ENCODE measurements around the gene CSTA.

Gene CSTA, protein sequence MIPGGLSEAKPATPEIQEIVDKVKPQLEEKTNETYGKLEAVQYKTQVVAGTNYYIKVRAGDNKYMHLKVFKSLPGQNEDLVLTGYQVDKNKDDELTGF

DNA sequence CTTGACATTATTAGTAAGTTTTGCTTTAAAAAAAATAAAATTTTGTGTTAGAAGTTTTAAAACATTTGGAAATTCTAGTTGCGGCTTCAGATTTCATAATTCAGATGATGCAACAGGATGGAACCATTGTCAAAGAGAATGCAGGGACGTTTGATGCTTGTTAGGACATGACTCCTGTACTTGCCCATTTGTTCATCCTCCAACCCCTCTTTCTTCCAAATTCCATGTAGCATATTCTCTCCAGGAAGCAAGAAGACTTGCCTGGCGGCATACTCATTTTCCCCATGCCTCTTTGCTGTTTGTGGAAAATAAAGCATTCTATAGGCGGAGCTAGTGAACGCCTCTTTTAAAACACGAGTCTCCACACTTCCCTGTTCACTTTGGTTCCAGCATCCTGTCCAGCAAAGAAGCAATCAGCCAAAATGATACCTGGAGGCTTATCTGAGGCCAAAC lies at the start of gene CSTA:
CSTA (plus strand) TSS at position 378 of the 453 bp plus-strand sequence; CDS start at position 423, 45 bp downstream.
- no peak for DNase-seq

DNA sequence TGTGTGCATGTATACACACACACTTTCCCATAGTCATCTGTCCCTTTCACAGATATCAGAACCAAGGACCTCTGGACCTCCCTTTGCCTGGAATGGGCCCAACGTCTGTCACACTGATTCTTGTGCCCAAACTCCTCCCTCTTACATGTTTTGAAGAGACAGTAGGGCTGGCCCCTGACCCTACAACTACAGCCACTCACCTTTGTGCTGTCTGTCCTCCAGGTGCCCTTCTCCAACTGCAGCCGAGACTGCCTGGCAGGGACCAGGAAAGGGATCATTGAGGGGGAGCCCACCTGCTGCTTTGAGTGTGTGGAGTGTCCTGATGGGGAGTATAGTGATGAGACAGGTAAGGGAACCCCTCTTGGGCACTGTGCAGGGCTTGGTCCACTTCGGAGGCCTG lies 43.2 kb upstream of the CSTA start:
- DNase-seq = no peak

DNA sequence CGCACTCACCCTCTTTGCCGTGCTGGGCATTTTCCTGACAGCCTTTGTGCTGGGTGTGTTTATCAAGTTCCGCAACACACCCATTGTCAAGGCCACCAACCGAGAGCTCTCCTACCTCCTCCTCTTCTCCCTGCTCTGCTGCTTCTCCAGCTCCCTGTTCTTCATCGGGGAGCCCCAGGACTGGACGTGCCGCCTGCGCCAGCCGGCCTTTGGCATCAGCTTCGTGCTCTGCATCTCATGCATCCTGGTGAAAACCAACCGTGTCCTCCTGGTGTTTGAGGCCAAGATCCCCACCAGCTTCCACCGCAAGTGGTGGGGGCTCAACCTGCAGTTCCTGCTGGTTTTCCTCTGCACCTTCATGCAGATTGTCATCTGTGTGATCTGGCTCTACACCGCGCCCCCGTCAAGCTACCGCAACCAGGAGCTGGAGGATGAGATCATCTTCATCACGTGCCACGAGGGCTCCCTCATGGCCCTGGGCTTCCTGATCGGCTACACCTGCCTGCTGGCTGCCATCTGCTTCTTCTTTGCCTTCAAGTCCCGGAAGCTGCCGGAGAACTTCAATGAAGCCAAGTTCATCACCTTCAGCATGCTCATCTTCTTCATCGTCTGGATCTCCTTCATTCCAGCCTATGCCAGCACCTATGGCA lies 41.1 kb upstream of the CSTA start:
- no peak for DNase-seq

DNA sequence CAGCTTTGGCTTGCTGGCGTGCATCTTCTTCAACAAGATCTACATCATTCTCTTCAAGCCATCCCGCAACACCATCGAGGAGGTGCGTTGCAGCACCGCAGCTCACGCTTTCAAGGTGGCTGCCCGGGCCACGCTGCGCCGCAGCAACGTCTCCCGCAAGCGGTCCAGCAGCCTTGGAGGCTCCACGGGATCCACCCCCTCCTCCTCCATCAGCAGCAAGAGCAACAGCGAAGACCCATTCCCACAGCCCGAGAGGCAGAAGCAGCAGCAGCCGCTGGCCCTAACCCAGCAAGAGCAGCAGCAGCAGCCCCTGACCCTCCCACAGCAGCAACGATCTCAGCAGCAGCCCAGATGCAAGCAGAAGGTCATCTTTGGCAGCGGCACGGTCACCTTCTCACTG lies 40.6 kb upstream of the CSTA start:
- DNase-seq = no peak

DNA sequence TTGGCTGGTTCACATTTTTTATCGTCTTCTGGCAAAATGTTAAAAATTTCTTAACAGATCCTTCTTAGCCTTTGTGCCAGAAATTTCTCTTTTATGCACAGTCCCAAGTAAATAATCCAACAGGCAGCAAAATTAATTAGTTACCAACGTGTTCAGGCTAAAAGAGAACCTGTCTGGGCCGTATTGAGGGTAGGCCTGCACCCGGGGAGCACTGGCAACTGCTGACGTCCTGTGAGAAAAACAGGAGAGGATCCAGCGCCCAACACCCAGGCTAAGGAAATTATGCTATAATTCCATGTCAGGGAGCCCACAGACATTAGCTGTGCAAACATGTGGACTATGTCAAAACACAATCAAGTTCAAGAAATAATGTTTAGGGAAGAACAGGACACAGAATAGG lies 30.7 kb upstream of the CSTA start:
- DNase-seq = no peak

DNA sequence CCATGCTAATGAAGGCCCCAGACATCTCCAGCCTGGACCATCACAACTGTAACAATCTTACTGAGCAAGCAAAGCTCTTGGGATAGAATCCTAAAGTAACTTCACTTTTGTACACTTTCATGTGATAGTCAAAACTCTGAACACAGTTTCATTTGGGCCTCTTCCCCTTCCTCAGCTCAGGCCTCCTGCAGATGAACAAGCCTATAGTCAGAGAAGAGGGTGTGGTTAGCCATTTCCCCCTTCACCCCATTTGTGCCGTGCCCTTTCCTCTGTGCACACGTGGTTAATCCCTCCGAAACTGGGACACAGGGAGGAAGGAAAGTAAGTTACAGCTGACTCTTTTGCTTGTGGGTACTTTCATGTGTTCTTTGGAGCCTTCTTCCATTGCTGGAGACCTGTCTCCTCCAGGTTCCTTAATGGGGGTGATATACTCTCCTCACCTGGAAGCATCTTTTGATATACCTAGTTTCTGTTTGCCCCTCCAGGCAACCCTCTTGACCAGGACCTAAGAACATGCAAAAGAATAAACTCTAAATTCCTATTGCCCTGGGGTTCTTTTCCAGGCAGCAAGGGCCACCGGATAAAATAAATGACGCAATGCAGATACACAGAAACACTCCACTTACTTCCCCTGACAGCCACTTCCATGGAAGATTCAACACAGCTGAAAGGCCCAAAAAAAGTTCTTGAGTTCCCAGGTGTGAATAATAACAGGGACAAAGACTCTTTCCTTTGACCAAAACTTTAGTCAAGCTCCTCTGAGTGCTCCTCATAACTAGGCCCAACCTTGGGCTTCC lies 29.6 kb upstream of the CSTA start:
- DNase-seq = no peak

DNA sequence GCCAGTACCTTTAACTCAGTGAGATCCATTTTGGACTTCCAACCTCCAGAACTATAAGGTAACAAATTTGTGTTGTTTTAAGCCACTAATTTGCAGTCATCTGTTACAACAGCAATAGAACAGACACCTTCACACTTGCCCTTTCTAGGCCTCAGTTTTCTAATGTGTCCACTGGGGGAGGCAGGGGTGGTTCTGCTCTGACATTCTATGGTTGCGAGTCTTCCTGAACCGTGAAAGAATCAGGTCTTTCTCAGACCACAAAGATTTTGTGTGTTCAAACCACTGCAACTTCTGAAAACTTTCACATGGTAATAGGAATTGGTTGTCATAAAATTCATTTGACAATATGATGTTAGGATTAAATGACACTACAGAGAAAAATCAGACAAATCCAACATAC lies 26.8 kb upstream of the CSTA start:
- no peak for DNase-seq

DNA sequence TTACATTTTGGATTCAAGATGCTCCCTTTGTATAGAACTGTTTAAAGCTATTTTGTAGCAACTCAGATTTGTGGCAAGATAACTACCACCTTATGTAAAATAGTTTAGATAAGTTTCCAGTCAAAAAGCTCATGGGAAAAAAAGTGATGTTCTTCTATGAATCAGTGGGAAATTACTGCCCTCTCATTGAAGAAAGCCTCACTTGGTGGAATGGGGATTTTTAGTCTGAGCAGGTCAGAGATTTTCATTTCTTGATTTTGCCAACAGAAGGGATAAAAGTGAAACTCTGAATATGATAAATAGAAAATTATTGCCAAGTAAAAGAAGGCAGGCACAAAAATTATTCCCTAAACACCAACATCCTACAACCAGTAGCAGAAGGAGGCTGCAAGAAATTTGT lies 25.8 kb upstream of the CSTA start:
- DNase-seq = no peak

DNA sequence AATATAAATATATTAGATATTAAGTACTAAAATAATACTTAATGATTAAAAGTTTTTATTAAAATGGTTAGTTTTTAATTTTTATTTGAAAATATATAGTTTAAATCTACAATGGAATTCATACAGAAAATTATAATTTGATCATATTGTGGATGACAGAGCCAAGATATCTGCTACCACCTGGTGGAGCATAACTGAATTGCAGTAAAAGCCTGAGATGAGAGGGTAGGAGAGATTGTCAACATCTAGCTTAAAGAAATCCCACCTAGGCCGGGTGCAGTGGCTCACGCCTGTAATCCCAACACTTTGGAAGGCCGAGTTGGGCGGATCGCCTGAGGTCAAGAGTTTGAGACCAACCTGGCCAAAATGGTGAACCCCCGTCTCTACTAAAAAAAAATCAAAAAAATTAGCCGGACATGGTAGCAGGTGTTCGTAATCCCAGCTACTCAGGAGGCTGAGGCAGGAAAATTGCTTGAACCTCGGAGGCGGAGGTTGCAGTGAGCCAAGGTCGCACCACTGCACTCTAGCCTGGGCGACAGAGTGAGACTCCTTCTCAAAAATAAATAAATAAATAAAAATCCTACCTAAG lies 25.1 kb upstream of the CSTA start:
- DNase-seq = peak; percentile 10

DNA sequence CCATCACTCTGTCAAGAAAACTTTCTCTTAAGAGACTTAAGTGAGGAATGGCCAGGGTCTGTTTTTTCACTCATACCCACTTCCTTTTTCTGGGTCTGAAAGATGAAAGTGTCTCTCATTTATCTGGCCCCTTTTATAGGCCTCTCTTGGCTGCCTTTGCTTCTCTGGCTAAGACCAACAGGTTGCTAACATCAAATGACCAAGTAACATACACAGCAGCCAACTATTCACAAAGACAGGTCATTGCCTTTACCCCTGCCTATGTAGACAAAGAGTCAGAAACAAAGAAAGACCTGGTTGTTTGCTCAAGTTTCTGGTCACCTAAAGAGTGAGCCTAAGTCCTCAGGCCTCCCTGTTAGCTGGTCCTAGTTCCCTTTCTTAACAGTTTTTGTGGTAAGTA lies 24.0 kb upstream of the CSTA start:
- DNase-seq = no peak

DNA sequence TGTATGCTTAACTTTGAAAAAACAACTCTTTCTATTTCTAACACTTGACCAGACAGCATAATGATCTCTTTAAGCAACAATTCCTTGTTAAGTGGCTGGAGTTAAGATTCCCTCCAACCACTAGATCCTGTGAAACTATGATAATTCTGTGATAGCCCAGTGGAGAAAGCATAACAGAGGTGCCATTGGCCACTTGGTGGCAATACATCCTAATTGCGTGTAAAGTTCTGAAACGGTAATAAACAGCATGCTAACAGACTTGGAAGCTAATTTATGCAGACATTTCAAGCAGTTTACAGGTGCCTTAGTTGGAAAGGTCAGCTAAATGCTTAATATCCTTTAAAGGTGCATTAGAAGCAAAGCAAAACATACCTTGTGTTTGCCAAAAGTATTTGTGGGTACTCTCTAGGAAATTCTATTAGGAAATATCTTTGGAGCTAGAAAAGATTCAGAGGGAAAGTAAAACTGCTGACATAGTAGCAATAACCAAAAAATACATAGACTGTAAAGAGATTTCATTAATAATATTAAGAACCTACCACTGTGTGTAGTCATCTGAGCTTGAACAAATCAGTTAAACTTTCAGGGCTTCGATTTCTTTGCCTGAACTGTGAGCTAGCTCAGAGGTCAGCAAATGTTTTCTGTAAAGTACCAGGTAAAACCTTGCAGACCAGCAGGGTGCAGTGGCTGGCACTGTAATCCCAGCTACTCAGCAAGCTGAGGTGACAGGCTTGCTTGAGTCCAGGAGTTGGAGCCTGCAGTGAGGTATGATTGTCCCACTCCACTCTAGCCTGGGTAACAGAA lies 19.0 kb upstream of the CSTA start:
- no peak for DNase-seq

DNA sequence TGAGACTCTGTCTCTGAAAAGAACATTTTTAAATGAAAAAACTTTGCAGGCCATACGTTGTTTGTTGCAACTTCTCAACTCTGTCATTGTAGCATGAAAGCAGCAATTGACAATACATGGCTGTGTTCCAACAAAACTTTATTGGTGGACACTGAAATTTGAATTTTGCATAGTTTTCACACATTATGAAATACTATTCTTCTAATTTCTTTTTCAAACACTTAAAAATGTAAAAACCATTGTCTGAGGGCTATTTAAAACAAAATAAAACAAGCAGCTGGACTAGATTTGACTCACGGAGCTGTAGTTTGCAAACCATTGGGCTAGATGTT lies 18.5 kb upstream of the CSTA start:
- DNase-seq = no peak

DNA sequence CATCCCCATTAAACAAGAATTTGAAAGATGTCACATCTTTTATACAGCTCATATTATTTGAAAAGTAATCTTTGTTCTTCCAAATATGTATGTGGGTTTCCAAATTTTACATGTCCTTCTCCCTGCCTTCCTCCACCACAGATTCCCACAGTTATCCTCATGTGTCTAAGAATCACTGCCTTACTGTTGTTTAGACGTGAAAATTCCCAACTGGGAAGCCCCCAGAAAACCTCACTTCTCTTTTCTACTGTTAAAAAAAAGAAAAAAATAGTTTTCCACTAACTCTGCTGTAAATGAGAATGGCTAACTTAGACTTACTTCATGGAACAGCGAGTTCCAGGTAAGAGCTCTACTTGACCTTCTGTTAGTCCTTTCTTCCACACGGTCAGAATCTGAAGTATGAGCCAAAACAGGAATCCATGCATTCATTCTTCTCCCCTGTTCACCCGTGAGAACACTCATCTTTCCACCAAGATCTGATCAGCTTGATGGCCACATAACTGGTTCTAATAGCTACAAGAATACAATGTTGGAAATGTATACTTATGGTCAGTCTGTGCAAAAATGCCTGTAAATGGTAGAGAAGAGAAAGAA lies 17.9 kb upstream of the CSTA start:
- no peak for DNase-seq

DNA sequence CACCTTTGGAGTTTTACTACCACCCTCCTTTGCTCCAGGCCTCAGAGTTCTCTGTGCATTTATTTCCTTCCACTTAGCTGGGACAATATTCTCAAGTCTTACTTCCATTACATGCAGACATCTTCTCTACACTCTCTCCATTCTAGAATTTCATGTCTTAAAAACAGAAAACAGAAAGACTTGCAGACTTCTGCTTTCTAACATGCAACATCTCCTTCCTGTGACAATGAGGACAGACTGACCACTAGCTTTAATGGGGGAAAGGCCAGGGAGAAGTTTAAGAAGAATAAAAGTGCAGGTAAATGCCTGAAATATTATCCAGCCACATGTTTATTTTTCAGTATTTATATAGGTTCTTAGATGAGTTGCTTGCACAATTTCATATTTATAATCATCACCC lies 17.1 kb upstream of the CSTA start:
- no peak for DNase-seq

DNA sequence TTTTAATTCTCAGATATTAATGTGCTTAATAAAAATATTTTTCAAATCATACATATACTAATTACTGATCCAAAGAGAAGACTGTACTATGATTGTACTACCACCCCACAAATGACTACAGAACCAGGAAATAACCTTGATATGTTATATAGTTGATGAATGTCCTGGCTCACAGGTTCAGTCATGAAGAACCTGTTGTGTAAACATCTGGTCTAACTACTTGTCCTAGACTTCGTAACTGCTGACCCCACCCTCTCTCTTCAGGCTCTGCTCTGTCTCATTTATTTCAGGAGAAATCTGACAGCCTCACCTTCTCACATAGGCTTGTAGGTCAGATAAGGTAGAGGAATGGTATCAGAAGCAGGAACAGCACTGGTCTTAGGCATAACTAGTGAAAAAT lies 14.7 kb upstream of the CSTA start:
- no peak for DNase-seq

DNA sequence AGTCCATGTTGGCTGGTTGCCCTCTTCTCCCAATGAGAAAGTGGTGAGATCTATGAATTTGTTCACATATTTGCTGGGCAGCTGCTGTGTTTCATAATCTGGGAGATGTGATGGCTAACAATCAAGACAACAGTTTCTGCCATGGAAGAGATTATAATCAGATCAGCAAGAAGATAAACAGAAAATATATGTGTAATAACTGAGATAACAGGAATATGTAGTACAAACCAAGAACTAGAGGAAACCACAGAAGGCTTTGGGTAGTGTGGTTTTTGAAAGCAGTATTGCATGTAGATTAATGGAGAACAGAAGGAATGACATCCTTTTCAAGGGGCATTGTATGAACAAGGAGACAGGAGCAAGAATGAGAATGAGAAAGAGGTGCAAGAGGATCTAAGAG lies 12.2 kb upstream of the CSTA start:
- no peak for DNase-seq

DNA sequence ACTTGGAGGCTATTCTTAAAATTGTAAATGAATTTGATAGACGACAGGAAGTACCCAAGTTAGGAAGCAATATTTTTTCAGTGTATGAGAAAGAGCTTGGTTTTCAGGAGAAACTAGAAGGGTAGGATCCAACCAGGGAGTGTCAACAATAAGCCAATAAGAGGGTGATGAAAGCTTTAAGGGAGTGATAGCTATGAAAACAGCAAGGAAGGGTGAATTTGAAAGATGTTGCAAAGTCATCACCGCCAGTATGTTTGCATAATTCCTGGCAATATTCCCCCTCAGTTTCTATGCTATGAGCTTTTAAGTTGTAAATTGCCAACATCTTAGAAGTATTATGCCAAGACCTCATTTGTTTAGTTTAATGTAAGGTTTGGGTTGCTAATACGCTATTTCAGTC lies 11.8 kb upstream of the CSTA start:
- no peak for DNase-seq

DNA sequence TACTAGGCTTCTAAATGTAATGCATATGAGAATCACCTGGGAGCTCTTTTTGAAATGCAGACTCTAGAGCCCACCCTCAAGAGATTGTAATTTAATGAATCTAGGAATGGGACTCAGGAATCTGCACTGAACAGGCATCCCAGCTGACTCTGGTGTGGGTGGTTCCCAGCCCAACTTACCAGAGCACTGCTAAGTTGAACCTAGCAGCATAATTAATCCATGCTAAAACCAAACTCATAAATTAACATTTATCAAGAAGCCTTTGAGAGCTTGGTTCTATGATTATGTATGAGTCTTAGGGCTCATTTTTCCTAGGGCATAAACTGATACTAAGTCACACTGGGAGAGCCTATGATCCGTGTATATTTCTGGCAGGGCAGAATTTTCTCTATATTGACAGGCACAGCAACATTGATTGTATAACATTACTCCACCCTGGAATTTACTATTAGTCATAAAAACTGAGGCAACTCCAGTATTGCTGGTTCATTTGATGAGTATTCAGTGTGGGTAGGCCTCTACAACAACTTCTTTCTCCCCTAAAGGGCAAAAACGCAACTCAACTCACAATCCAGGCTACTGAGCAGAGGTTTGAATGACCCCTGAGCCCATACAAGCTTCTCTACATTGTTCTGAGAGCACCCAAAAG lies 10.7 kb upstream of the CSTA start:
- no peak for DNase-seq

DNA sequence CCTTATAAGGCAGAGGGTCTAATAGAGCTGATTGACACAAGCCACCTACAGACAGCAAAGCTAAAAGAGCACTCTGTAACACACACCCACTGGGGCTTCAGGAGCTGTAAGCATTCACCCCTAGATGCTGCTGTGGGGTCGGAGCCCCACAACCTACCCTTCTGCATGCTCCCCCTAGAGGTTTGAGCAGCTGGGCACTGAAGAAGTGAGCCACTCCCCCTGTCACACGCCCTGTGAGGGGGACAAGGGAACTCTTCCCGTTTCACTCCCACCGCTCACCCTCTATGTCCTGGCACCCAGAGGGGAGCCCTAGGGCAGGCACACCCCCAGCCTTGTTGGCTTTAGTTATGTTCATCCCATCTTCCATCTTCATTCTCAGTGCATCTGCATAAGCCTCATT lies 9.4 kb upstream of the CSTA start:
- no peak for DNase-seq

DNA sequence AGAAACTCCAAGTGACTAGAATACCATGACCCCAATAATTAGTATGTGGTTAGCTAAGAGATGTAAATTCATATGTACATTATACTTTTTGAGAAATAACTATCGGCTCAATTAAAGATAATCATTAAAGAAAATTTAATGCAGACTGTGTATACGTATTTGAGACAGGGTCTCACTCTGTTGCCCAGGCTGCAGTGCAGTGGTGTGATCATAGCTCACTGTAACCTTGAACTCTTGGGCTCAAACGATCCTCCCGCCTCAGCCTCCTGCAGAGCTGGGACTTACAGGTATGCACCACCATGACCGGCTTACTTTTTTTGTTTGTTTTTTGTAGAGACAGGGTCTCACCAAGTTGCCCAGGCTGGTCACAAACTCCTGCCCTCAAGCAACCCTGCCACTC lies 8.7 kb upstream of the CSTA start:
- DNase-seq = no peak

DNA sequence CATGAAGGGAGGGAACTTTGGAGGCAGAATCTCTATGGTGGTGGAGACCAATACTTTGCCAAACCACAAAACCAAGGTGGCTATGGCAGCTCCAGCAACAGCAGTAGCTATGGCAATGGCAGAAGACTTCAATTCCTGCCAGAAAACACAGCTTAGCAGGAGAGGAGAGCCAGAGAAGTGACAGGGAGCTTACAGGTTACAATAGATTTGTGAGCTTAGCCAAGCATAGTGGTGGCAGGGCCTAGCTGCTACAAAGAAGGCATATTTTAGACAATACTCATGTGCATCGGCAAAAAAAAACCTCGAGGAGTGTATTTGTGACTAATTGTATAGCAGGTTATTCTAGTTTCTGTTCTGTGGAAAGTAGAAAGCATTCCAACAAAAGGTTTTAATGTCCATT lies 6.4 kb upstream of the CSTA start:
- DNase-seq = no peak
